Measurements from ENCODE around the gene NAA38. TPM values are rescaled to one million over a fixed set of nuclear protein-coding genes. Genes with fewer than 3 reads are reported as not detected.

The NAA38 gene
- total and polyA plus RNA-seq, 2 donors from 2014 or later = 69.6 to 246 TPM

- peaks cover 2 to 32% (median 18%) of the 10 kb centered on the region in 3 donors for H3K36me3 ChIP-seq (ENCODE audit: control insufficient read depth in 2 of 3, insufficient read depth in 3 of 3, low read length in 3 of 3)
- no peak for FAIRE-seq
- TF ChIP-seq CTCF (IDR thresholded peaks at IDR 0.05; ENCODE audit: borderline replicate concordance, extremely low read depth, insufficient read depth) = no peak
These were observed 10.3 kb downstream of the NAA38 start for GRCh38 chr17:7846765-7847661.

GRCh38 chr17:7846063-7846735 lies 11.2 kb downstream of the NAA38 start:
- TF ChIP-seq CTCF (IDR thresholded peaks at IDR 0.05; ENCODE audit: borderline replicate concordance, extremely low read depth, insufficient read depth) = no peak
- no peak for FAIRE-seq

More at GRCh38 chr17:7846765-7847661, 10.3 kb downstream of the NAA38 start:
- no peaks in the 10 kb centered on the region for H3K27me3 ChIP-seq (ENCODE audit: control insufficient read depth, insufficient read depth, low read length)
- no peak overlapping the region for H3K27ac ChIP-seq (ENCODE audit: low read depth in 2 of 2, low read length in 2 of 2)
- no peak overlapping the region for H3K4me3 ChIP-seq (ENCODE audit: low read length in 3 of 3)
- H3K9me3 ChIP-seq (ENCODE audit: control insufficient read depth in 2 of 3, insufficient read depth in 1 of 3, low read length in 3 of 3) = no peaks in the 10 kb centered on the region
- peak in 2 of 5 donors; percentile 65 to 83 for DNase-seq
- H3K4me1 ChIP-seq (ENCODE audit: control insufficient read depth in 2 of 3, insufficient read depth in 2 of 3, low read depth in 1 of 3, low read length in 3 of 3) = peaks cover 0 to 17% (median 8%) of the 10 kb centered on the region in 3 donors
- intact Hi-C loops (cut with DNase I) = no loop called here
- H3K9ac ChIP-seq (ENCODE audit: low read length in 3 of 3) = no peak overlapping the region

GRCh38 chr17:7845359-7846062 lies 11.8 kb downstream of the NAA38 start:
- peaks cover 7 to 21% (median 8%) of the 10 kb centered on the region in 3 donors for H3K4me1 ChIP-seq (ENCODE audit: control insufficient read depth in 2 of 3, insufficient read depth in 2 of 3, low read depth in 1 of 3, low read length in 3 of 3)
- FAIRE-seq = no peak
- H3K36me3 ChIP-seq (ENCODE audit: control insufficient read depth in 2 of 3, insufficient read depth in 3 of 3, low read length in 3 of 3) = peaks cover 0 to 19% (median 17%) of the 10 kb centered on the region in 3 donors
- H3K4me3 ChIP-seq (ENCODE audit: low read length in 3 of 3) = peak overlapping the region in 1 of 3 donors; percentile 94
- H3K9me3 ChIP-seq (ENCODE audit: control insufficient read depth in 2 of 3, insufficient read depth in 1 of 3, low read length in 3 of 3) = no peaks in the 10 kb centered on the region
- peak overlapping the region; percentile 97 to 99 for H3K27ac ChIP-seq (ENCODE audit: low read depth in 2 of 2, low read length in 2 of 2)
- peak in 1 of 5 donors; percentile 62 for DNase-seq
- TF ChIP-seq CTCF (IDR thresholded peaks at IDR 0.05; ENCODE audit: borderline replicate concordance, extremely low read depth, insufficient read depth) = no peak
- H3K9ac ChIP-seq (ENCODE audit: low read length in 3 of 3) = peak overlapping the region in 1 of 3 donors; percentile 58
- H3K27me3 ChIP-seq (ENCODE audit: control insufficient read depth, insufficient read depth, low read length) = no peaks in the 10 kb centered on the region
- intact Hi-C loops (cut with DNase I) = no loop called here

More at GRCh38 chr17:7846063-7846735, 11.2 kb downstream of the NAA38 start:
- Histone ChIP-seq H3K9me3 (ENCODE audit: control insufficient read depth in 2 of 3, insufficient read depth in 1 of 3, low read length in 3 of 3) (no peaks in the 10 kb centered on the region), H3K9ac (ENCODE audit: low read length in 3 of 3) (no peak overlapping the region), H3K36me3 (ENCODE audit: control insufficient read depth in 2 of 3, insufficient read depth in 3 of 3, low read length in 3 of 3) (peaks cover 1 to 25% (median 18%) of the 10 kb centered on the region in 3 donors), H3K4me1 (ENCODE audit: control insufficient read depth in 2 of 3, insufficient read depth in 2 of 3, low read depth in 1 of 3, low read length in 3 of 3) (peaks cover 2 to 15% (median 8%) of the 10 kb centered on the region in 3 donors), H3K4me3 (ENCODE audit: low read length in 3 of 3) (no peak overlapping the region), H3K27ac (ENCODE audit: low read depth in 2 of 2, low read length in 2 of 2) (no peak overlapping the region), H3K27me3 (ENCODE audit: control insufficient read depth, insufficient read depth, low read length) (no peaks in the 10 kb centered on the region)
- intact Hi-C loops (cut with DNase I) = no loop called here
- peak in 1 of 5 donors; percentile 55 for DNase-seq

All from kidney (tissue), 14 donors.